ENCODE results near the gene ISCU. TPM values are rescaled to one million over a fixed set of nuclear protein-coding genes. Genes with fewer than 3 reads are reported as not detected.
A peak's percentile ranks its signal among the peaks of the same experiment; 100 is the strongest.
"Not testable (repeated sequence)": the region's sequence is repeated elsewhere in the genome, so short reads cannot be mapped to it uniquely, and the experiment has no call there.

ISCU gene
- total RNA-seq, 1 experiment from 2014 or later: 71.1 TPM

DNA sequence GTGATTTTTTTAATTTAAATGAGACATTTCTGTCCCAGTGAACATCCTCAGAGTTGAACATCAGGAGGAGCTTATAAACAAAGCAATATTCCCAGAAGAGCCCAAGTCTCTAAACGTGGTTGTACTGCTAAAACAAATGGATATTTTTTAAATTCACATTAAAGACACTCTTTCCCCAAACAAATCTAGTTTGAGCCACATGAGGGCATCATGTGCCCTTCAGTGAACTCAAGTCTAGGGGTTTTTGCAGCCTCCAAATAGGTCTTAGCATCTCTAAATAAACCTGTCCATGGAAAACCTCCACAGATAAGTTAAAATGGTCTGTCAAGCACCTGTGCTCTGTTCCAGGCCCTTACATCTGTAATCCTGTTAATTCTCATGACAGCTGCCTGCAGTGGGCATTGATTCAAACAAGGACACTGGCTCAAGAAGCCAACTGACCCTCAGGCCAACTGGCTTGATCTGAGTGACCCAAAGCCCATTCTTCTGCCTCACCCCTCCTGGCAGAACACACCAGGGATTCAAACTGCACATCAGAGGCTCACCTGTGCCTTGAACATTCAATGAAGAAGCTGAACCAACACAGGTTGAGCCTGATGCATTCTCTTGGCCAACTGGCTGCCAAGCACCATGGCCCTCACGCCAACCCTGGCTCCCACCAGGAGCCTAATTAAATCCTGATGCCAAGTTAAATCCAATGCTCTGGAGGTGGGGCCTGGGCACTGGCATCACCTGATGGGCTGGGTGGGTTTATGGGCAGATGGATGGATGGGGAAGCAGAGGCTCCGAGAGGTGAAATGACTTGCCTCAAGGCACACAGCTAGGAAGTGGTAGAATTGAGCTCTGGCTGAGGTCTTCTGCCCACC is 8.6 kb downstream of the ISCU start:
- peak; percentile 11 for DNase-seq (ENCODE audit: low spot score)

DNA sequence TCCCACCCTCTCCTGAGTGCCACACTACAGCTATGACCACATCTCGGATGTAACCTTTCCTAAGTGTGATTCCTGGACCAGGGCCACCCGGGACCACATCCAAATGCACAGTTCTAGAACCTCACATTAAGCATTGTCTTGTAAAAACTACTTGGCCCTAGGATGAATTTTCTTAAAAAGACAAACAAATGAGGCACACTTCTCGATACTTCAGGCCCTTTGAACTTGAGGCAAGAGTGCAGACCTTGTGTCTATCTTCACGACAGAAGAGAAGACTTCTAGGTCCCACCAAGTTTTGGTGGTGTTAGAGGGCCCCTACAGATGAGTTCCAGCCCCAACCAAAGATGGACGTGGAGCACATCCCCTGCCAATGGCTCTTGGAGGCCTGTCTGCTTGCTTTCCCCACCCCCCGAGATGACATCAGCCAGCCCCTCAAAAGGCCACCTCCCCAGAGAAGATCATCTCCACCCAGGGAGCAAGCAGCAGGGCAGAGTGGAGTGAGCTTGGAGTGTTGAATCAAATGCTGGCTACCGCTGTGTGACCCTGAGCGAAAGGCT is 9.3 kb downstream of the ISCU start:
- DNase-seq (ENCODE audit: low spot score): no peak

DNA sequence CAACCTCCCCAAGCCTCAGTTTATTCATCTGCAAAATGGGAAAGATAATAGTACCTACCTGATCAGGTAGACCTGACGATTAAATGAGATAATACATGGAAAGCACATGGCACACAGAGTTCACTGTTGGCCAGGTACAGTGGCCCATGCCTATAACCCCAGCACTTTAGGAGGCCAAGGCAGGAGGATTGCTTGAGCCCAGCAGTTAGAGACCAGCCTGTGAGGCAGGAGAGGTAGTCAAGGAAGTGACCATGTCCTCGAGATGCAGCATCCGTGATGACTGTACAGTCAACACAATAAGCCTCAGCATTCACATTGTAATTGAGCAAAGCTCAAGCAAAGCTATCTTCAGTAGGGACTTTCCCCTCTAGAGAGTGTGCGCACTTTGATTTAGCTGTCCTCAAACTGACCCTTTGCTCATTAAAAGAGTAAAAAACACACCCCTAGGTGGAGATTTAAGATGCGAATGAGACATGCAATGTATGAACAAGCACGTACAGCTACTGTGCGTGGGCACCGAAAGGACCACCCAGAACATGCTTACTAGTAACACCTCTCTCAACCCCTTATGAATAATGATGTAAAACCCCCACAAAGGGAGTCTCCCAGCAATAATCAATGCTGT is 9.9 kb downstream of the ISCU start:
- DNase-seq (ENCODE audit: low spot score): no peak

DNA sequence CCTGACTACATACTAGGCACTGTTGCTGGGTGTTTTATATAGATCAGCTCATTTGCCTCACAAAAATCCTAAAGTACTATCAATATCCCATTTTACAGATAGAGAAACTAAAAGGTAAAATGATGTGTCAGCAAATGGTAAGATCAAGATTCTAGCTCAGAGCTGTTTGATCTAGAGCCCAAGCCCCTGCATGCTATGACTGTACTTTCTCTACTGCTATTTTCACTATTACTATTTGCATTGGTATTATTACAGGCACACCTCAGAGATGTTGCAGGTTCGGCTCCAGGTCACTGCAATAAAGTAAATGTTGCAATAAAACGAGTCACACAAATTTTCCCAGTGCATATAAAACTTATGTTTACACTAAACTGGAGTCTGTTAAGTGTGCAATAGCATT is 10.9 kb downstream of the ISCU start:
- no peak for DNase-seq (ENCODE audit: low spot score)

DNA sequence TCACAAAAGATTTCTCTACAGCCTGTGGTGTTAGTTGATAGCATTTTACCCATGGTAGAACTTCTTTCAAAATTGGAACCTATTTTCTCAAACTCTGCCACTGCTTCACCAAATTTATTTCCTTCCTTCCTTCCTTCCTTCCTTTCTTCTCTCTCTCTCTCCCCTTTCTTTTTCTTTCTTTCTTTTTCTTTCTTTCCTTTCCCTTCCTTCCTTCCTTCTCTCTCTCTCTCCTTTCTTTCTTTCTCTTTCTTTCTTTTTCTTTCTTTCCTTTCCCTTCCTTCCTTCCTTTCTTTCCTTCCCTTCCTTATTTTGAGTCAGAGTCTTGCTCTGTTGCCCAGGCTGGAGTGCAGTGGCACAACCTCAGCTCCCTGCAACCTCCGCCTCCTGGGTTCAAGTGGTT is 11.9 kb downstream of the ISCU start:
- DNase-seq (ENCODE audit: low spot score): not testable (repeated sequence)

DNA sequence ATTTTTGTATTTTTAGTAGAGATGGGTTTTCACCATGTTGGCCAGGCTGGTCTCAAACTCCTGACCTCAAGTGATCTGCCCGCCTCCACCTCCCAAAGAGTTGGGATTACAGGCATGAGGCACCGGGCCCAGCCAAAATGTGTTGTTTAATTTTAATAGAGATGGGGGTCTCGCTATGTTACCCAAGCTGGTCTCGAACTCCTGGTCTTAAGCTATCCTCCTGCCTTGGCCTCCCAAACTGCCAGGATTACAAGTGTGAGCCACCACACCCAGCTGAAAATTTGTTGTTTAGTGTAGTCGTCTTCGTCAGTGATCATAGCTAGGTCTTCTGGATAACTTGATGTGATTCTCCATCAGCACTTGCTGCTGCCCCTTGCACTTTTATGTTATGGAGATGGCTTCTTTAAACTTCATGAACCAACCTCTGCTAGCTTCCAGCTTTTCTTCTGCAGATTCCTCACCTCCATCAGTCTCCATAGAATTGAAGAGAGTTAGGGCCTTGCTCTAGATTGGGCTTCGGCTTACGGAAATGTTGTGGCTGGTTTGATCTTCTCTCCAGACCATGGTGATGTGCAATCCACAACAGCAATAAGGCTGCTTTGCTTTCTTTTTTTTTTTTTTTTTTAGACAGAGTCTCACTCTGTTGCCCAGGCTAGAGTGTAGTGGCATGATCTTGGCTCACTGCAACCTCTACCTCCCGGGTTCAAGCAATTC is 13.0 kb downstream of the ISCU start:
- DNase-seq (ENCODE audit: low spot score): no peak

DNA sequence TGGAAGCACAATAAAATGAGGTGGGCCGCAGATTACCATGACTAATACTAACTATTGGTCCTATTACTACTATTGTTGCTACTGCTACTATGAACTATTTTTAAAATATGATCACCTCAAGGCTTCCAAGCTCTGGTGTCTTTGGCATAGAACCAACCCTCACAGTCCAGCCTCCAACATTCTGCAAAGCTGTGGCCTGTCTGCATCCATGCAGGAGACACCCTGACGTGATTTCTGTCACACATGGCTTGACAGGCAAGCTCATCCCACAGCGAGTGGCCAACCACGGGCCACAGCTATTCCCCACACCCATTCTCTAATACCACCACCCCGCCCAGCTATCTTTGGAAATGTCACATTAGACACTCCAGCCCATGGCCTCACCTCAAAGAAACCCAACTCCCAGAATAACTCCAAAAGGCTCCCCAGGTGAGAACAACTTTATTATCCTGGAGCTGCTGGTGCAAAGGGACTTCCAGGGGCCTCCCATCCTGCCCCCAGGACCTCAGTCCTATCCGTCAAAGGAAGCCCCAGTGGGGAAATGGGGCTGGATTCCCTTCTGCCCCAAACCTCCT is 14.4 kb downstream of the ISCU start:
- no peak for DNase-seq (ENCODE audit: low spot score)

DNA sequence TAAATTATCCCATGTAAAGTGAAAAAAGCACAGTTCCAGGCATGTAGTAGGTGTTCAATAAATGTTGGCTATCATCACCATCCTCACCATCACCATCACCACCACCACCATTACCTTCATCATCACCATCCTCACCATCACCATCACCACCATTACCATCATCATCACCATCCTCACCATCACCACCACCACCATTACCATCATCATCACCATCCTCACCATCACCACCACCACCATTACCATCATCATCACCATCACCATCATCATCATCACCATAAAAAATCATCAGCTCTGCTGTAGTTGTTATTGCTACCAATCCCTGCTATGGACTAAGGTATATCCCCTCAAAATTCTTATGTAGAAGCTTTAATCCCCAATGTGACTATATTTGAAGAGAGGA is 15.1 kb downstream of the ISCU start:
- no peak for DNase-seq (ENCODE audit: low spot score)

DNA sequence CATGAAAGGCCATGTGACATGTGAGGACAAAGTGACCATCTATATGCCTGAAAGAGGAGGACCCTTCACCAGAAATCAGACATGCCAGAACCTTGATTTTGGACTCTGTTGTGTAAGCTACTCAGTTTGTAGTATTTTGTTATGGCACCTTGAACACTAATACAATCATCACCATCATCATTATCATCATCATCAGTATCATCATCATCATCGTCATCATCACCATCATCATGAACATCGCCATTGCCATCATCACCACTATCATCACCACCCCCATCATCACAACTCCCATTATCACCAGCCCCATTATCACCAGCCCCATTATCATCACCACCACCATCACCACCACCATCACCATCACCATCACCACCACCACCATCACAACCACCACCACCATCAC is 15.9 kb downstream of the ISCU start:
- DNase-seq (ENCODE audit: low spot score): no peak

DNA sequence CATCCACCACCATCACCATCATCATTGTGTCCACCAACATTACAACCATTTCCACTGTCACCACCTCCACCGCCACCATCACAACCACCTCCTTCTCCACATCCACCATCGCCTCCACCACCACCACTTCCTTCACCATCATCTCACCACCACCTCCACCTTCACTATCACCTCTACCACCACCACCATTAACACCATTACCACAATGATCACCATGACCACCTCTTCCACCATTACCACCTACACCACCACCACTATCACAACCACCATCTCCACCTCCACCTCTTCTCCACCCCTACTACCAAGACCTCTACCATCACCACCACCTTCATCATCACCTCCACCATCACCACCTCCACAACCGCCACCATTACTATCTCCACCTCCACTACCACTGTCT is 16.4 kb downstream of the ISCU start:
- DNase-seq (ENCODE audit: low spot score): no peak

DNA sequence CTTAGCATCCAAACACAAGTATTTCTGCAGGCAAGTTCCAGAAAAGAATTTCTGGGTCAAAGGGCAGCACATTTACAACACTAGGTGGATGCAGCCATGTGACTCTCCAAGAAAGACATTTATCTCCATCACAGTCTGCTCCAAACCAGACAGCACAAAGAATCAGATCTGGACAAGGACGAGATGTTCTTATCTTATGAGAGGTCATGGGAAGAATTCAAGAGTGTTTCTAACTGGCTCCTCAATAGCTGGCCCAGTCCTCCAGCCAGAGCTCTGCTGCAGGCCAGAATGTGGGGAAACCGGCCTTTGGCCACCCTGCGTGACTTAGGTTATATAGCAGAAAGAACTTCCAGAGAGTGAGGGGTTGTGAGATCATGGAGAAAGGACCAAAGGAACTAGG is 18.1 kb downstream of the ISCU start:
- no peak for DNase-seq (ENCODE audit: low spot score)

DNA sequence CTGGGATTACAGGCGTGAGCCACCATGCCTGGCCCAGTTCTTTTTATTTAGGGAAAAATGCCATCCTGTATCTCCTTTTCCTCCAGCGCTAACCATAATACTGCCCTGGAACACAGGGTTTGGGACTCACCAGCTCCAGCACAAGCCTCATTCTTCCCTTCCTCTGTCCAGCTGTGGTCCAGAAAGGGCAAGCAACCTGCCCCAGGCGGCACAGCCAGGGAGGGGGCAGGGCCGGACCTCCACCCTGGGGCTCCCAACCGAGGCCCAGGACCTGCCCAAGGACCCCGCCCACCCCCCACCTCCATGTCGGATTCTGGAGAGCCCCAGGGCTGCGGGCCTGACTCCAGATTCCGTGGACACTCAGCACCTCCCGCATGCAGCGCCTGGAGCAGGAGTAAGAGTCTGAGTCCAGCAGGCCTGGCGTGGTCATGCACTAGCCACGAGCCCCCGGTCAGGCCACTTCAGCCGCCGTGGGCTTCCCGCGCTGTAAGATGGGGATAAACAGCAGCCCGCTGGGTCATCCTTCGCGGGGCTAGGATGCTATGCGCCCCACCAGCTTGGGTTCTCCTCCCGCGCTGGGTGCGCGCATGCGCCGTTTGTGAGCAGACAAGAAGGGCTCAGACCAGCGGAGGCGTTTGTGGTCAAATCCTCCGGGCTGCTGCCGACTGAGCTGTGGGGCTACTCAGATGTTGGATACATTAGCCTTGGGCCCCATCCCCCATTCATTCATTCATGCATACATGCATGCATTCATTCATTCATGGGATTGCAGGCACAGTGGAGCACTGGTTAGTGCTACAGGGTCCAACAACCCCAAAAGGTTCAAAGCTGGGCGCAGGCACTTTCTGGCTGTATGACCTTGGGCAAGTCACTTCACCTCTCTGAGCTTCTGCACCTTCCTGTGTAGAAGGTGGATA is 19.2 kb downstream of the ISCU start:
- DNase-seq (ENCODE audit: low spot score): no peak

DNA sequence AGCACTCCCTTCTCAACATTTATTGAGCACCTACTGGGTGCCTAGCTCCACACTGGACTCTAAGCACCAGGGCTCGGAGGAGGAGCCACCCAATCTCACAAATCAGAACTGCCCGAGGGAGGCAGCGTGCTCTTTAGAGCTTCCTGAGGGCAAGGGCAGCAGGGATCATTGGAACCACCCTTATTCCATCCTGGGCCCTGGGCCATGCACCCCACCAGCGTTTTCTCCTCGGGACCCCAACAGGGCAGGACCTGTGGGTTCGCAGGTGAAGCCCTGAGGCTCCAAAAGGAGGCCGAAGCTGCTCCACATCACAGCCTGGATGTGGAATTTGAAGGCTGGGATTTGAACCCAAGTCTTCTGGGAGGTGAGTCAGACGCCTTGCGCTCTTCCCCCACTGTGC is 20.1 kb downstream of the ISCU start:
- DNase-seq (ENCODE audit: low spot score): no peak

DNA sequence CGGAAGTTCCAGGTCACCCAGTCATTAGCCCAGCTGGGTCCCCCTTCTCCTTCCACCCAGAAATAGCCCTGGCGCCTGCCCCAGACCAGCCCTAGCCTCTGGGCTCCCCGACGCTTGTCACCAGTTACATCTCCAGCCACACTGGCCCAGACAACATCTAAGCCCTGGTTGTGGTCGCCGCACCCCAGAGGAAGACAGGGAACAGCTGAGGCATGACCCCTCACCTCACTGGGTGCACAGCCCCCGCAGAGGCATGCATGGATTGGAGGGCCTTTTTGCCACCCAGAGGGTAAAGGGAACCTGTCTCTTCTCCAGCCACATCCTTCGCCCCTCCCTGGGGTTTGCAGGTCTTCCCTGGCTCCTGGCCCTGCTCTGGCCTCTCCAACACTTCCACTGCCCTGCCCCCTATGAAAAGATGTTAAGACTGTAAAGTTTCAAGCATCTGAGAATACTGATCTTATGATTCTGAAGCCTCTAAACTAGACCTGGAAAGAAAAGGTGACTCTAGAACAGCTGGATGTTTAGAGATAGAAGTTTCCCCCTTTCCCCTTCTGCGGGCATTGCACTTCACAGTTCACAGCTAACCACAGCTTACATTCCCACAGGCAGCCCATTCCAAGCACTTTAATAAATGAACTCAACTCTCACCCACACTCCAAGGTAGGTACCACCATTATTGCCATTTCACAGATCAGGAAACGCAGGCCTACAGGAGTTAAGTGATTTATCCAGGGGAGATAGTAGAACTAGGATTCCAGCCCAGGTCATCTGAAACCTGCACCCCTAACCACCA is 20.8 kb downstream of the ISCU start:
- no peak for DNase-seq (ENCODE audit: low spot score)

DNA sequence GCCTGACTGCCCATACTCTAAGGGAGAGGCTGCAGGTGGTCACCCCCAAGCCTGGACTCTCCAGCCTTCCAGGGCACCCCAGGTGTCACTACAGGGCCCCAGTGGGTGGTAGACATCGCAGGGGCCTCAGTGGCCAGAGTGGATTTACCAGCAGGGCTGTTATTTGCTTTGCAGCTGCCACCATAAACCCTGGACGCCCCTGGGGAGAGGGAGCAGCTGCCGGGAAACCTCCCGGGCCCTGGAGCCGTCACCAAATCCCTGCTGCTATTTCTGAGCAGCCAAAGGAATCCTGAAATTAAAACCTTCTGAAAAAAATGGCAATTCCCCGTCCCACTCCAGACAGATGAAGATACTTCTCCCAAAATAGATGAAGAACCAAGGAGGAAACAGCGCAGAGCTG is 21.6 kb downstream of the ISCU start:
- no peak for DNase-seq (ENCODE audit: low spot score)

DNA sequence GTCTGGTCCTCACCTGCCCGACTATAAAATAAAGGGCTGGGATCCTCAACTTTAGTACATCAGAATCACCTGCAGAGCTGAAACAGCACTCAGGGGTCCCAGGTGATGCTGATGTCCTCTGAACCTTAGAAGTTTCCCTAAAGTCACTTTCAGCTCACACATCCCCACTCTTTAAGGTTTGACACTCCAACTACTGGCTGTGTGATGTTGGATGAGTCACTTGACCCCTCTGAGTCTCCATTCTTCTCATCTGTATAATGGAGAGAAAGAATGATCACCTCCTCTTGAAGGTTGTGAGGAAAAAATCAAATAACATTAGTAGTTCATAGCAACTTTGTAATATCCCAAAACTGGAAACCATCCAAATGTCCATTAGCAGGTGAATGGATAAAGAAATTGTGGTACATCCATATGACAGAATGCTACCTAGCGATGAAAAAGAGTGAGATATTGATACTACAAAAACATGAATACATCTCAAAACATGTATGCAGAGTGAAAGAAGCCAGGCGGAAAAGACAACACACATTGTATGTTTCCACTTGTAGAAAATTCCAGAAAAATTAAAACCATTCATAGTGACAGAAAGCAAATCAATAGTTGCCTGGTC is 22.2 kb downstream of the ISCU start:
- DNase-seq (ENCODE audit: low spot score): no peak

DNA sequence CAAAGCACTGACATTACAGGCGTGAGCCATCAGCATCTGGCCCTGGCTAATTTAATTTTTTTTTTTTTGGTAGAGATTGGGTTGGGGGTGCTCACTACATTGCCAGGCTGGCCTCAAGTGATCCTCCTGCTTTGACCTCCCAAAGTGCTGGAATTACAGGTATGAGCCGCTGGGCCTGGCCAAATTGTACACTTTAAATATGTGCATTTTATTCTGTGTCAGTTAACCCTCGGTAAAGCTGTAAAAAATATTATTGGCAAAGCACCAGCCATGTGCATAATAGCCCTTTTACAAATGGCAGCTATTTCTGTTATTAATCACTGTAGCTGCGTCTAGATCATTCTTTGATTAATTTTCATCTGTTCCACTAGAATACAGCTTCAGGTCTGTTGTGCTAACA is 23.5 kb downstream of the ISCU start:
- no peak for DNase-seq (ENCODE audit: low spot score)

DNA sequence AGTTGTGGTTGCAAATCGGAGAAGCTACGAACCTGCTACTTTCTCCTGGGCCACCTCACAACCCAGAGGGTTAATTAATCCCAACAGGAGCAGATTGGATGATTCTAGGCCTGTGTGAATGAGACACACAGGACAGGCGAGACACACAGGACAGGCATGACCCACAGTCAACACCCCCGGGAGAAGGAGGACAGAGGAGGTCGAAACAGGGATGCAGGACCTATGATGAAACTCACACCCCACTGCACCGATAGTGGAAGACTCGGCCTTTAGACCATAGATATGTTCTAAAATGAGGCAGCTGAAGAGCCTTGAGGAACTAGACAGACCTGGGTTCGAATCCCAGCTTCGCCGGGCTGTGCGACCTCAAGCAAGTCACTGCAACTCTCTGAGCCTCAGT is 23.9 kb downstream of the ISCU start:
- no peak for DNase-seq (ENCODE audit: low spot score)

DNA sequence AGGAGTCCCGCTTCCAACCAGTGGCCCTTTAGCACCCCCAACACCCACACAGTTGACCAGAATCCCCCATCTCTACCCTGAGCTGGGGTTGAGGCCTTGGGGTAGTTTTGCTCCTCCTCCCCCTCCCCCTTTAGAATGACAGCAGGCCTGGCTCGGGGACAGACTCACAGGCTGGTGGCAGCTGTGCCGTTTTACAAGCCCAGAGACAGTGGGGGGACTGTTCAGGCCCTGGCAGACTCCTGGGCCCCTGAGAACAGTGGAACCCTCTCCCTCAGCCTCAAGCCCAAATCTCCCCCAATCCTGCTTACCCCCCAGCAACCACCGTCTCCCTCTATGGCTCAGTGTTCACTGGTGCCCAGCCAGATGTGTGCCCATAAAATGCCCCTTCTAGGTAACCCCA is 25.4 kb downstream of the ISCU start:
- no peak for DNase-seq (ENCODE audit: low spot score)

All from HT-29 (cell line).